Measurements from ENCODE around the gene TXN2. TPM values are rescaled to one million over a fixed set of nuclear protein-coding genes. Genes with fewer than 3 reads are reported as not detected.

The TXN2 gene
- total RNA-seq, 1 experiment from 2014 or later = 58.6 TPM

DNA sequence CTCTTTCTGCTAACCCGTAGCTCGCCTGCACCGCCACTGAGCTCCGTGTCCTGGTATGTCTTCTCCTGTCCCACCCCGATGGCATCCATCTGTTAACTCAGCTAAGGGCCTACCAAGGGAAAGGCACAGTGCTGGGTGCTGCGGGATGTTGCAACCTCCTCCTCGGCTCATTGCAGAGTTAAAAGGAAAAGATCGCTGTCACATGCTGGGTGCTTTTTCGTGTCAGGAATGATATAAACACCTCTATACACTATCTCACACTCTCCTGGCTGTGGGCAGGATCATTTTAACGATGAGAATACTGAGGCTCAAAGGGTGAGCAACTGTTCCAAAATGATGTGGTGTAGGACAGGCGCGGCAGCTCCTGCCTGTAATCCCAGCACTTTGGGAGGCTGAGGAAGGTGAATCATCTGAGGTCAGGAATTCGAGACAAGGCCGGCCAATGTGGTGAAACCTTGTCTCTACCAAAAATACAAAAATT, 10.1 kb downstream of the TXN2 start:
- peaks cover 7 to 44% (median 43%) of the 10 kb centered on the region in 3 experiments; a peak in 5 of 7 replicates for H3K36me3 Mint-ChIP-seq (ENCODE audit: insufficient read depth in 1 of 3, low read depth in 3 of 3)
- Histone ChIP-seq H4K91ac (ENCODE audit: insufficient read length, low read depth, low read length) (no peak overlapping the region), H2BK120ac (ENCODE audit: low read depth, low read length, poor library complexity, severe bottlenecking) (no peak overlapping the region), H3K27me3 (ENCODE audit: insufficient read depth, low read length) (no peaks in the 10 kb centered on the region), H4K5ac (ENCODE audit: insufficient read length, low read depth, low read length) (no peak overlapping the region), H2BK5ac (ENCODE audit: insufficient read length, low read length) (no peak overlapping the region), H3K18ac (ENCODE audit: insufficient read length, low read depth, low read length) (no peak overlapping the region), H3K4ac (ENCODE audit: low read depth, low read length) (no peak overlapping the region), H2BK15ac (ENCODE audit: low read depth, low read length) (no peak overlapping the region), H3K56ac (ENCODE audit: insufficient read length, low read depth, low read length) (no peak overlapping the region), H3K79me1 (ENCODE audit: insufficient read depth, low read depth, low read length, poor library complexity, severe bottlenecking) (no peaks in the 10 kb centered on the region), H3T11ph (ENCODE audit: low read length) (no peak overlapping the region), H4K20me1 (ENCODE audit: control insufficient read depth, insufficient read depth, insufficient read length) (no peaks in the 10 kb centered on the region), H3K14ac (ENCODE audit: insufficient read depth, low read length) (no peak overlapping the region), H3K23ac (ENCODE audit: insufficient read length, low read depth, low read length) (no peak overlapping the region), H3K27ac (ENCODE audit: insufficient read length, low read depth, low read length) (no peak overlapping the region), H3K79me2 (ENCODE audit: insufficient read depth, low read length) (no peaks in the 10 kb centered on the region), H2AFZ (ENCODE audit: low read length) (no peak overlapping the region), H2AK5ac (ENCODE audit: insufficient read length, low read length) (no peak overlapping the region), H3K9ac (ENCODE audit: extremely low read depth, insufficient read length, low read length) (no peak overlapping the region), H2BK12ac (ENCODE audit: insufficient read length, low read depth, low read length) (no peak overlapping the region), H4K8ac (replicated peaks; ENCODE audit: insufficient read length, low read depth, low read length) (no peak overlapping the region), H3K9me3 (ENCODE audit: control insufficient read depth, low read depth, low read length) (no peaks in the 10 kb centered on the region), H2BK20ac (ENCODE audit: low read depth, low read length, poor library complexity, severe bottlenecking) (no peak overlapping the region), H3K4me2 (ENCODE audit: insufficient read depth, insufficient read length, low read length) (no peak overlapping the region), H3K23me2 (ENCODE audit: insufficient read length, low read depth, low read length, poor library complexity, severe bottlenecking) (no peaks in the 10 kb centered on the region), H3K4me1 (ENCODE audit: insufficient read depth, low read length) (no peaks in the 10 kb centered on the region)
- WGBS (ENCODE audit: extremely low coverage, insufficient read length, low lambda C conversion rate) = no CpG with 5 or more reads among the region's 14 CpGs
- H3K9me3 Mint-ChIP-seq = no peaks in the 10 kb centered on the region
- no peak overlapping the region for H3K4me3 Mint-ChIP-seq
- TF ChIP-seq, protein P1, sequence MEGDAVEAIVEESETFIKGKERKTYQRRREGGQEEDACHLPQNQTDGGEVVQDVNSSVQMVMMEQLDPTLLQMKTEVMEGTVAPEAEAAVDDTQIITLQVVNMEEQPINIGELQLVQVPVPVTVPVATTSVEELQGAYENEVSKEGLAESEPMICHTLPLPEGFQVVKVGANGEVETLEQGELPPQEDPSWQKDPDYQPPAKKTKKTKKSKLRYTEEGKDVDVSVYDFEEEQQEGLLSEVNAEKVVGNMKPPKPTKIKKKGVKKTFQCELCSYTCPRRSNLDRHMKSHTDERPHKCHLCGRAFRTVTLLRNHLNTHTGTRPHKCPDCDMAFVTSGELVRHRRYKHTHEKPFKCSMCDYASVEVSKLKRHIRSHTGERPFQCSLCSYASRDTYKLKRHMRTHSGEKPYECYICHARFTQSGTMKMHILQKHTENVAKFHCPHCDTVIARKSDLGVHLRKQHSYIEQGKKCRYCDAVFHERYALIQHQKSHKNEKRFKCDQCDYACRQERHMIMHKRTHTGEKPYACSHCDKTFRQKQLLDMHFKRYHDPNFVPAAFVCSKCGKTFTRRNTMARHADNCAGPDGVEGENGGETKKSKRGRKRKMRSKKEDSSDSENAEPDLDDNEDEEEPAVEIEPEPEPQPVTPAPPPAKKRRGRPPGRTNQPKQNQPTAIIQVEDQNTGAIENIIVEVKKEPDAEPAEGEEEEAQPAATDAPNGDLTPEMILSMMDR (conservative IDR thresholded peaks at IDR 0.05) = no peak
- no peak for DNase-seq
- no peak overlapping the region; a peak in 1 of 7 replicates for H3K27ac Mint-ChIP-seq
- peaks cover 4% of the 10 kb centered on the region in 2 experiments; a peak in 3 of 4 replicates for H3K4me1 Mint-ChIP-seq
- no peaks in the 10 kb centered on the region for H3K27me3 Mint-ChIP-seq (ENCODE audit: low read depth)
